ENCODE data around the gene DMD.

Gene DMD

DNA sequence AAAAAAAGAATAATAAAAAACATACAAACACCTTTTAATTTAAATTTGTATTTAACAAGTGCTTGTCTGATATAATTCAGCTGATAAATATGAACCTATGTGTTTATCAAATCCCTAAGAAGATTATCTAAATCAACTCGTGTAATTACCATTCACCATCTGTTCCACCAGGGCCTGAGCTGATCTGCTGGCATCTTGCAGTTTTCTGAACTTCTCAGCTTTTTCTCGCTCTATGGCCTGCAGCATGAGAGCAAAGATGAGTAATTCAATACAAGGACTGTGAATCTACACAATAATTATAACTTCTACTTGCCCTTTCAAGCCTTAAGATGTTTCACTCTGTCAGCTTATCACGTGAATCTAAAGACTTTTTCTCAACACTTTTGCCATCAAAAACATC is 709.7 kb downstream of the DMD start:
- TF ChIP-seq, protein P1, sequence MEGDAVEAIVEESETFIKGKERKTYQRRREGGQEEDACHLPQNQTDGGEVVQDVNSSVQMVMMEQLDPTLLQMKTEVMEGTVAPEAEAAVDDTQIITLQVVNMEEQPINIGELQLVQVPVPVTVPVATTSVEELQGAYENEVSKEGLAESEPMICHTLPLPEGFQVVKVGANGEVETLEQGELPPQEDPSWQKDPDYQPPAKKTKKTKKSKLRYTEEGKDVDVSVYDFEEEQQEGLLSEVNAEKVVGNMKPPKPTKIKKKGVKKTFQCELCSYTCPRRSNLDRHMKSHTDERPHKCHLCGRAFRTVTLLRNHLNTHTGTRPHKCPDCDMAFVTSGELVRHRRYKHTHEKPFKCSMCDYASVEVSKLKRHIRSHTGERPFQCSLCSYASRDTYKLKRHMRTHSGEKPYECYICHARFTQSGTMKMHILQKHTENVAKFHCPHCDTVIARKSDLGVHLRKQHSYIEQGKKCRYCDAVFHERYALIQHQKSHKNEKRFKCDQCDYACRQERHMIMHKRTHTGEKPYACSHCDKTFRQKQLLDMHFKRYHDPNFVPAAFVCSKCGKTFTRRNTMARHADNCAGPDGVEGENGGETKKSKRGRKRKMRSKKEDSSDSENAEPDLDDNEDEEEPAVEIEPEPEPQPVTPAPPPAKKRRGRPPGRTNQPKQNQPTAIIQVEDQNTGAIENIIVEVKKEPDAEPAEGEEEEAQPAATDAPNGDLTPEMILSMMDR (IDR thresholded peaks at IDR 0.05; ENCODE audit: low read depth, low read length) = no peak

DNA sequence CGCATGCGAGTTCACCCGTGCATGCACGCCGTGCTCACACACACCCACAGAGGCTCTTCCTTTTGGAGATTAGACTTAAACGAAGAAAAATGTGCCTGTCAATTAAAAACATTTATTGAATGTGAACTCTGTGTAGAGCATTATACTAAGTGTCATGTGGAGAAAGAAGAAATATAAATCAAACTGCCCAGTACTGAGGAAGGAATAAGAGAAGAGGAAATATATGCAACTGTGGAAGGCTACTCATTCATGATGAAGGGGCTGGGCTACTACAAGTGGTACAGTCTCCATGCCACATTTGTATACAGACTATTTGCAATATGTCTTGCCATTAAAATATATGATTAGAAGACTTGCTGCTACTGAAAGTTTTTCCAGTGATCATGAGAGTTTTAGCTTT is 714.7 kb downstream of the DMD start:
- TF ChIP-seq, protein P1 (IDR thresholded peaks at IDR 0.05; ENCODE audit: low read depth, low read length) = no peak

More for the DNA sequence above, 709.7 kb downstream of the DMD start:
- H3K4me3 ChIP-seq (ENCODE audit: low read depth, low read length) = no peak overlapping the region

DNA sequence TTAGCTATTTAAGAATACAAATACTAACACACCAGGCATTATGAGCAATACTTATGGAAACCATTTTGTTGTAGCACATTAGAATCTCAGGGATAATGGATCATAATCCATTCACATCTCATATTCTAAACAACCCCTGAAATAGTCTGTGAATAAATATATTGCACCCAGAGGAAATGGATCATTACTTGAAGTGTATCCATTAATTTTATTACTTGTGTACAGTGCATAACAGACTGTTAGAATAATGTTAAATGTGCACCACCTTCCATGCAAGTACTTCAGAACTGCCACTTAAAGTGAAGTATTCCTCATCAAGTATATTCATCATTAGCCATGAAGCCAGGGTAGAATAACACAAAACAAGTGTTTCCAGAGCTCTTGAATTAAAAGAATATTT is 715.5 kb downstream of the DMD start:
- TF ChIP-seq, protein P1 (IDR thresholded peaks at IDR 0.05; ENCODE audit: low read depth, low read length) = no peak
- no peak overlapping the region for H3K4me3 ChIP-seq (ENCODE audit: low read depth, low read length)

More for the DNA sequence above, 714.7 kb downstream of the DMD start:
- H3K4me3 ChIP-seq (ENCODE audit: low read depth, low read length) = no peak overlapping the region

DNA sequence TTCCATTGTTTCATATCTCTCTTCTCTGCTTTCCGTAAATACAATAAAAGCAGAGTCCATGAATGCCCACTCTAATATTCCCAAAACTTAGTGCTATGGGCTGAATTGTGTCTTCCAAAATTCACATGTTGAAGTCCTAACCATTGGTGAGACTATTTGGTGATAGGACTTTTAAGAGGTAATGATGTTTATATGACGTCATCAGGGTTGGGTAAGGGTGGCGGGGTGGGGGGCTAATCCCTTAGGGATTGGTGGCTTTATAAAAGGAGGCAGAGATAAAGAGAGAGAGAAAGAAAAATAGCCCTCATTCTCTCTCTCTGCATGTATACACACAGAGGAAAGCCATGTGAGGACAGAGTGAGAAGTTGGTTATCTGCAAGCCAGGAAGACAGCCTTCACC is 722.2 kb downstream of the DMD start:
- H3K4me3 ChIP-seq (ENCODE audit: low read depth, low read length) = no peak overlapping the region
- TF ChIP-seq, protein P1 (IDR thresholded peaks at IDR 0.05; ENCODE audit: low read depth, low read length) = no peak

DNA sequence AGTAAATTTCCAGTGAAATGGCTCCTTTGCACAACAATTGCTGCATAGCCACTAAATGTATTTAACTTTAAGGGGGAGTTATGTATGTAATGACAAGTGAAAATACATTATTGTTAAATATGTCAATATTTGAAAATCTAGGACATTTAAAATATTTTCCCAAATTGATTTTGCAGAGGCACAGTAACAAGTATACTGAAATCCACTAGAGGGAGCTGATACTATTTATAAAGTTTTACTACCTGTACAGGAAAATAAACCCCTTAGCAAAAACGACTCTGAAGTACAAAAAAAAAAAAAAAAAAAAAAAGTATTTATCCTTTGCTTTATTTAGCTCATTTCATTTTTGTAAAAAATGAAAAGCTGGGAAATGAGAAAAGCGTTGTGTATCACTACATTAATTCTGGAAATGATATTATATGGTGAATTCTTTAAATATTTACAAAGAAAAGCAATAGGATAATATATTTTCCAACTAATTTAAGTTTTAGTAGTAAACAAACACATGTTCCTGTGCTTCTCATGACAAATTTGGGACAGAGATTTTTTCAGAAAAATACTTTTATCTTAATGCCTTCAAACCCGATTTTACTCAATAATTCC is 727.7 kb downstream of the DMD start:
- TF ChIP-seq, protein P1 (IDR thresholded peaks at IDR 0.05; ENCODE audit: low read depth, low read length) = no peak
- no peak overlapping the region for H3K4me3 ChIP-seq (ENCODE audit: low read depth, low read length)

DNA sequence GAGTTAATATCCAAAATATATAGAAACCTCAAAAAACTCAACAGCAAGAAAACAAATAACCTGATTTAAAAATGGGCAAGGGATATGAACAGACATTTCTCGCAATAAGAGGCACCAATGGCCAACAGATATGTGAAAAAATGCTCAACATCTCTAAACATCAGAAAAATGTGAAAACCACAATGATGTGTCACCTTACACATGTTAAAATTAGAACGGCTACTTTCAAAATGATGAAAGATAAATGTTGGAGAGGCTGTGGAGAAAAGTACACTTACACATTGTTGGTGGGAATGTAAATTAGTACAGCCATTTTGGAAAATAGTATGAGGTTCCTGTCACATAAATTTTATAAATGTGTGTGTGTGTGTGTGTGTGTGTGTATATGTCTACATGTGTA is 731.3 kb downstream of the DMD start:
- no peak overlapping the region for H3K4me3 ChIP-seq (ENCODE audit: low read depth, low read length)
- TF ChIP-seq, protein P1 (IDR thresholded peaks at IDR 0.05; ENCODE audit: low read depth, low read length) = no peak

DNA sequence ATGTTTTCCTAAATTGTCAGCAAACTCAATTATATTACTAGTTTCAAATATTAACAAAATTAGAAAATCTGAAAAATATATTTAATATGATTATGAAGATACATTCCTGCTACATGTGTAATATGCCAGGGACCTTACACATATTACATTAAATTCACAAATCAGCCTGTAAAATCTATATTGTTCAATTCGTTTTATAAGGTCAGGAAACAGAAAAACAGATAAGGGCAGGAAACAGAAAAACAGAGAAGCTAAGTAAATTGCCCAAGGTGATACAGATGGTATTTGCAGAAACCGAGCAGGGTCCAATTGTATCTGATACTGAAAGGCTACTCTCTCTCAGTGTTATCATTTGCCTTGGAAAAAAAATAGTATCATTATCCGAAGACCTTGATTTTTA is 739.0 kb downstream of the DMD start:
- TF ChIP-seq, protein P1 (IDR thresholded peaks at IDR 0.05; ENCODE audit: low read depth, low read length) = no peak
- H3K4me3 ChIP-seq (ENCODE audit: low read depth, low read length) = no peak overlapping the region

Measured in WI38 (cell line).